GM20000 (cell line): ENCODE data around the gene WDR82.

Experiments
- DNase-seq: peaks from one replicate; pipeline ENCODE4 v3.0.0; 2012; ENCODE audit warnings: low spot score
- TF ChIP-seq, protein P1 (sequence below): IDR thresholded peaks from 2 replicates; pipeline ENCODE4 v1.5.1; 2012; ENCODE audit warnings: mild to moderate bottlenecking, control low read depth; ENCODE audit errors: extremely low read depth, missing control alignments

Gene WDR82

DNA sequence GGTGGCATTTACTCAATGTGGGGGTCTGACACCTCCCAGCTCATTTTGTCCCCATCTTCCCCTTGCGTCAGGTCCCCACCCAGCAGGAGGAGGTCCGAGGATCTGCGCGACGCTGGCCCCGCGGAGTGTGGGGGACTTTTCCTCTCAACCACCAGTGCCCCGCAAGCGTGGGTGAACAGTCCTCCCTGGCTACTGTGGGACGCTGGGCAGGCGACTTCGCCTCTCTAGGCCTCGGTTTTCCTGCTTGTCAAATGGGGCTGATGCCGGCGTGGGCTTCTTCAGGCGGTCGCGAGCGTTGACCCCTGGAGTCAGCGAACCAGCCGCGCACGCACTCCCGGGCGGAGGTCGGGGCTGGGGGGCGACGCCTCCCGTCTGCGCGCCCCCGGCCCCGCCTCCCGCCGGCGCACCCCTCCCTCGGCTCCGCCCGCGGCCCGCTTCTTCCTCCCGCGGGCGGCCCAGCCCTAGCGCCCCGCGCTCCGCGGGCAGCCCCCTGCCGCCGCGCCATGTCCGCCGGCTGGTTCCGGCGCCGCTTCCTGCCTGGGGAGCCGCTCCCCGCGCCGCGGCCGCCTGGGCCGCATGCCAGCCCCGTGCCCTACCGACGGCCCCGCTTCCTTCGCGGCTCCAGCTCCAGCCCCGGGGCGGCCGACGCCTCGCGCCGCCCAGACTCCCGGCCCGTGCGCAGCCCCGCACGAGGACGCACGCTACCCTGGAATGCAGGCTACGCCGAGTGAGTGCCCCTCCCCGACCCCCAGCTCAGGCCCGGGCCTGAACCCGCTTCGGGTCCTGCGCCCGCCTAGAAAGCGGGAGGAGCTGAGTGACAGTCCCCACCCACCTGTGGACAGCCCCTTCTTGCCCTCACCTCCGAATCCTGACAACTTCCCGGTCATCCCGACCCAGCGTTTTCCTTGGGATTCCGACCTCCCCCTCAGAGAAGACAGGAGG lies 32.9 kb downstream of the WDR82 start, which contains the start of gene PPM1M:
TSS of gene PPM1M (plus strand) at position 438 of the 942 bp plus-strand sequence. CDS start at position 504, 66 bp downstream.
- TF ChIP-seq, protein P1, sequence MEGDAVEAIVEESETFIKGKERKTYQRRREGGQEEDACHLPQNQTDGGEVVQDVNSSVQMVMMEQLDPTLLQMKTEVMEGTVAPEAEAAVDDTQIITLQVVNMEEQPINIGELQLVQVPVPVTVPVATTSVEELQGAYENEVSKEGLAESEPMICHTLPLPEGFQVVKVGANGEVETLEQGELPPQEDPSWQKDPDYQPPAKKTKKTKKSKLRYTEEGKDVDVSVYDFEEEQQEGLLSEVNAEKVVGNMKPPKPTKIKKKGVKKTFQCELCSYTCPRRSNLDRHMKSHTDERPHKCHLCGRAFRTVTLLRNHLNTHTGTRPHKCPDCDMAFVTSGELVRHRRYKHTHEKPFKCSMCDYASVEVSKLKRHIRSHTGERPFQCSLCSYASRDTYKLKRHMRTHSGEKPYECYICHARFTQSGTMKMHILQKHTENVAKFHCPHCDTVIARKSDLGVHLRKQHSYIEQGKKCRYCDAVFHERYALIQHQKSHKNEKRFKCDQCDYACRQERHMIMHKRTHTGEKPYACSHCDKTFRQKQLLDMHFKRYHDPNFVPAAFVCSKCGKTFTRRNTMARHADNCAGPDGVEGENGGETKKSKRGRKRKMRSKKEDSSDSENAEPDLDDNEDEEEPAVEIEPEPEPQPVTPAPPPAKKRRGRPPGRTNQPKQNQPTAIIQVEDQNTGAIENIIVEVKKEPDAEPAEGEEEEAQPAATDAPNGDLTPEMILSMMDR = no peak
- peak; percentile 87 for DNase-seq

DNA sequence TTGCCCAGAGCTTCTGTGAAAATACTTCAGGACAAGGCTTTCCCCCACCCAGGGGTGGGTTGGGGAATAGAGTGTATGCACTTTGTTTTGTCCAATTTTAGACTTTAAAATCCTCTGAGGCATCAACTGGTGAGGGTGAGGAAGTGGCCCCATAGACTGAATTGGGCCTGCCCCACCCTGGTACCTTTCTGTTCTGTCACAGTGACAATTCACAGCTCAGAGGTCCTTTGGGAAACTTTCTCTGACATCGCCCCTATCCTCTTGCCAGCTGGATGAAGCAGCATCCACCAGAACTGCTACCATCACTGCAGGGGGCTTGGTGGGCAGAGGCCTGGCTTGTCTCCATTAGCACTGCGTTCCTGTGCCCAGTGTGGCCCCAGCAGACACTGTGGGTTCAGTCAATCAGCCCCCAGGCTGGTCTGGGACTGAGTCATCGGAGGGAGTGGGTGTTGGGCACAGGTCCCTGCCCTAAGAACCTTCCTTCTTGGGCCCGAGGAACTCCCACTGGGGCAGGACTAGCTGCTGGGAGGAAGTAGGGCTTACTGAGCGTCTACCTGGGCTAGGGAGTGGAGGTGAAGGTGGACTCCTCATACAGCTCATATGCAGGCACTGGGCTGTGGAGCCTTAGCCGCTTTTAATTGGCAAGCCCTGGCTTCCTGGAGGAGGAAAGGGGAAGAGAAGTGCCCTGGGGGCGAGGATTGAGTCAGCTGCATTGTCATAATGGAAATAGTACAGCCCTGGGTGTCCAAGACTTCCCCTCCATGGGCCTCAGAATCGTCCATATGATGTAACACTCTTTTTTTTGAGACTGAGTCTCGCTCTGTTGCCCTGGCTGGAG lies 34.4 kb downstream of the WDR82 start:
- peak; percentile 86 for DNase-seq
- TF ChIP-seq, protein P1 = no peak

DNA sequence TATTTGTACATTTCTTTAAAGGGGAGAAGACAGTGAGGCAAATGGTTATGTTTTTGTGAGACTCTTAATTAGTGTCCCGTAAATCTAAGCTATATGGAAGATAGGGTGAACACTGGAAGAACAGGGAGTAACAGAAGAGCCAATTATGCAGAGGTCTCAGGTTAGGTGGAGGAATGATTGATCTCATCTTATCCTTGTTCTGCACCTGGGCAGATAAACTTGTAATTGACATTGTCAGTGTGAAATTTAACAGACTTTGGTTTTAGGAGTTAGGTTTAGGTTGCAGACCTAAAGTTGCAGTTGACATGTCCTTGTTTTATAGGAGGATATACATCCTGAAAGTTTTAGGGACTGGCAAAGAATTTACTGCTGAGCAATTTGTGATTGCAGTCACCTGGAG lies 36.4 kb downstream of the WDR82 start:
- DNase-seq = no peak
- TF ChIP-seq, protein P1 = no peak

DNA sequence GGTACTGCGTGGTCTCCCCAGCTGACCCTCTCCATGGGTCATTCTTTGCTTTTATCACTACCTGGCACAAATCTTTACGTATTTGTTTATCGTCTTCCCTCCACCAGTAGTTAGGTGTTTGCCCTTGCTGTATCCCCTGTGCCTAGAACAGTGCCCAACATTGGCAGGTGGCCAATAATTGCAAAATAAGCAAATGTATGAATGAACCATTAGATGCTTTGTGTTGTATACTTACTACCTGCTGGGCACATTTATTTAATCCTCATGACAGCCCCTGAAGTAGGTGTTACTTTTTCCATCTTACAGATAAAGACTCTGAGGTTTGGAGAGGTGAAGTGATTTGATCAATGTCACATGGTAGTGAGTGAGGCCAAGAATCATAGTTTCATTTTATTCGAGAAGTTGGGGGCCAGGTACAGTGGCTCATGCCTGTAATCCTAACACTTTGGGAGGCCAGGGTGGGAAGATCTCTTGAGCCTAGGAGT lies 37.5 kb downstream of the WDR82 start:
- TF ChIP-seq, protein P1 = no peak
- DNase-seq = no peak

DNA sequence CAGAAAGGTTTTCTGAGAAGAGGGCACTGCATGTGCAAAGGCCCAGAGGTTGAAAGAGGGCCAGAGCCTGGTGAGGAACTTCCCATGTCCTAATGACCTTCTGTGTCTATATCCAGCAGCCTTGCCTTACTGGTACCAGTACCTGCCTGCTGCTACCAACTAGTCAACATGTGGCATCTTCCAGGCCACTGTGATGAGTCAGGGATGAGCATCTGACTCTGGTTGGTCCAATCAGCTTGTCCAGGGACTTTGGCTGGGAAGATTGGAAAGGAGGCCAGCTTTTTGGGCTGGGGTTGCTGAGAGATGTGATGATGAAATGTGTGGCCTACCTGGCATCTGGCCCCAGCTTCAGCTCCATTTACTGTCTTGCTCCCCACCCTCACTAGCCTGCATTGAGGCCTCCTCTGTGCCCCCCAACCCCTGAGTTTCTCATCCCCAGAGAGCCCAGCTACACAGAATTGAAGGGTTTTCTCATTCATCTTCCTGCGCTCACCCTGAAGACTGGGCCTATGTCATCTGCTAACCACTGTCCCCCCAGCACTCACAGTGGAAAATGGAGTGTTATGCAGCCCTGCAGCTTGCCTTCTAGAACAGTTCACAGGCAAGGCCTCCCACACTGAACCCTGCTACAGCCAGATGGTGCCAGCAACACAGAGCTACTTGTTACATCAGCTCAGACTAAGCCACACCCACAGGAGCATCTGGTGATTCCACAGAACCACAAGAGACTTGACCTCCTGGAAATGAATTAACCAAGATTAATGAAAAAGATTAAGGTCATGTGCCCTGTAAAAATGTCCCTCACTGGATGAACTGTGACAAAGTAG lies 38.2 kb downstream of the WDR82 start:
- no peak for DNase-seq
- TF ChIP-seq, protein P1 = no peak

DNA sequence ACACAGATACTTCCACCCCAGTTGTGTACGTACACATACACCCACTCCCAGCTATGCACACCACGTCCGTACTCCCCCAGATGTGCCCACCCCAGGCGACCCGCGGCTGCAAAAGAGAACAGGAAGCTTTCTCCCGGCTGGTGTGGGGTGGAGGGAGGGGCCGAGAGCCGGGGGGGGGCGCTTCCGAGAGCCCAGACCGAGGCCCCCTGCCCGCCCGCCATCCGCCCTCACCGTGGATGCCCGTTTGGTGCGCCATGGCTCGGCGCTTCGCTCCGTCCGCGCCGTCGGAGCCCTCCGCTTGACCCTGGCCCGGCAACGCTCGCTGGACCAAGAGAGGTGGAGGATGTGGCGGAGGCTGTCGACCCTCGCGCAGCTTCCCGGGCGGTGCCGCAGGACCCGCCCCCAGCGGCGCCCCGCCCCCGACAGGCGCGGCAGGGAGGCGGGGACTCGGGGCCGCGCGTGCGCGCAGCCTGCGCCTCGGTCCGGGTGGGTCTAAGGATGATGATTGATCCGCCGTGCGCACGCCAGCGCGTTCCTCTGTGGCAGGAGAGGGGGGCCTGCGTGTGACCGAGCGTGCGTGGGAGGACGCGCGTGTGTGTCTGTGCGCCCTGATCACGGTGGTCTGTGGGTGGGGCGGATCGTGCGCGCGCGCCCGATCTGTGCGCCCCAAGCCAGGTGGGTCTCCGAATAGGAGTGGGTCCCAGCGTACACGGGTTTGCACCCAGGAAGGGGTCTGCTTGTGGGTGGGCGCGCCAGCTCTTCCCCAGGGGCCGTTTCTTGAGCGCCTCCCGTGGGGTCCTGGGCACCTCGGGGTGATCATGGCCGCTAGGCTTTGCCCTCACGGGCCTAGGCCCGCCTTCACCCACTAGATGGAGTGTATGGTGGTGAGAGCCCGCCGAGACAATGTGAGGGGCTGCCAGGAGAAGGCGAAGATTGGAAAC lies 39.4 kb downstream of the WDR82 start, which contains the start of gene TWF2:
TSS of gene TWF2 (minus strand) at position 398 of the 941 bp plus-strand sequence. CDS start at position 256, 142 bp downstream.
- peak; percentile 99 for DNase-seq
- TF ChIP-seq, protein P1 = peak; percentile 17
